C1 segment of cervical spinal cord (tissue), 14 donors: Measurements from ENCODE around the gene MYO5A.
"Not testable (repeated sequence)": the region's sequence is repeated elsewhere in the genome, so short reads cannot be mapped to it uniquely, and the experiment has no call there.

Experiments used
- DNase-seq, 14 donors: peaks; one replicate each; lab custom pipeline; 2025; lab: John Stamatoyannopoulos, UW

The MYO5A gene

DNA sequence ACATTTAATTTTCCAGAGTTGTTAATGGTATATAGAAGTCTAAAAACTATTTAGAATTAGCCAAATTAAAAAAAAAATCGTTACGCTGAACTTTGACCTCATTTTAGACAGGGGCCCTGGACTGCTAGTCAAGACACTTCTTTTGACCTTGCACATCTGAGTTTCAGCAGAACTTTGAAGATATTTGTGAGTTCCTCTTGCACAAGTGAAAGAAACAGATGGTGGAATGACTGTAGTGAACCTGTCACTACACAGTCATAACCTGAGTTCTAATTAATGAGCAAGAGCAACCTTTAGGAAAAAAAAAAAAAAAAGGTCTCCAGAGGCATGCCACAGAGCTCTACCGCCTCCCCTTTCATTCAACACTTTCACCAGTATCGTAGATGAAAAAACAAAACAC, 238.4 kb downstream of the MYO5A start:
- no peak for DNase-seq

DNA sequence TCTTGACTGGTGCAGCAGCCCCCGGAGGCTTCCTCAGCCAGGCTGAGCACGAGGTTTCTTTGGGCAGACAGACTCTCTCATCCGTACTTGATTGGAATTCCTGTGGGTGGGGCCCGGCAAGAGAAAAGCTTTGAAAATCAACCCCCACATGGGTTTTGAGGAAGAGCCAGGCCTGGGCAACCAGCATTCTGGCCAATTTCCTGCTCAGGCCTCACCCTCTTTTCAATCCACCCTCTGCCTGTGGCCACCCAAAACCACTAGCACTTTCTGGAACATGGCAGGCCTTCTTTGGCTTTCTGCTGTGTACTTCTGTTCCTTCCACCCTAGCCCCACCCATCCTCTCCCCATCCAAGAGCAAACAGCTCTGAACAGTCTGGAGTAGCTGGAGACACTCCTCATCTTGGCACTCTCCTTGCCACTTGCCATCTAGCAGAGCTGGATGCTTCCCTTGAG, 239.0 kb downstream of the MYO5A start:
- DNase-seq, result peak in 9 of 14 donors; percentile 9 to 85 (median 58)

DNA sequence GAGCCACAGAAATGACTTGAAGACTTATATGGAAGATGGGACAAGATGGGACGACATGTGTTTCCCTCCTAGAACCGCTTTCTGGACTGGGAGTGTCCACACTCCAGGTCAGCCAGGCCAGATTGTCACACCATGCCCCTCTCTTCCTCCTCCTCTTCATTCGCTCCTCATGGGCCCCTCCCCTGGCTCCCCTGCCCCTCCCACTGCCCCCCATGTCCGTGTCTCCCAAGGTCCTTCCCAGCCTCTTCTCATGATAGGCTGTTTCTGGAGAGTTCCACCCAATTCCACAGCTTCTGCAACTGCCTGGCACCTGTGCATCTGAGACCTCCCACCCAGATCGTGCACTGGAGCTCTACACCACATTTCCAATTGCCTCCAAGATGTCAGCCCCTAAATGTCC, 239.7 kb downstream of the MYO5A start:
- DNase-seq, result no peak

DNA sequence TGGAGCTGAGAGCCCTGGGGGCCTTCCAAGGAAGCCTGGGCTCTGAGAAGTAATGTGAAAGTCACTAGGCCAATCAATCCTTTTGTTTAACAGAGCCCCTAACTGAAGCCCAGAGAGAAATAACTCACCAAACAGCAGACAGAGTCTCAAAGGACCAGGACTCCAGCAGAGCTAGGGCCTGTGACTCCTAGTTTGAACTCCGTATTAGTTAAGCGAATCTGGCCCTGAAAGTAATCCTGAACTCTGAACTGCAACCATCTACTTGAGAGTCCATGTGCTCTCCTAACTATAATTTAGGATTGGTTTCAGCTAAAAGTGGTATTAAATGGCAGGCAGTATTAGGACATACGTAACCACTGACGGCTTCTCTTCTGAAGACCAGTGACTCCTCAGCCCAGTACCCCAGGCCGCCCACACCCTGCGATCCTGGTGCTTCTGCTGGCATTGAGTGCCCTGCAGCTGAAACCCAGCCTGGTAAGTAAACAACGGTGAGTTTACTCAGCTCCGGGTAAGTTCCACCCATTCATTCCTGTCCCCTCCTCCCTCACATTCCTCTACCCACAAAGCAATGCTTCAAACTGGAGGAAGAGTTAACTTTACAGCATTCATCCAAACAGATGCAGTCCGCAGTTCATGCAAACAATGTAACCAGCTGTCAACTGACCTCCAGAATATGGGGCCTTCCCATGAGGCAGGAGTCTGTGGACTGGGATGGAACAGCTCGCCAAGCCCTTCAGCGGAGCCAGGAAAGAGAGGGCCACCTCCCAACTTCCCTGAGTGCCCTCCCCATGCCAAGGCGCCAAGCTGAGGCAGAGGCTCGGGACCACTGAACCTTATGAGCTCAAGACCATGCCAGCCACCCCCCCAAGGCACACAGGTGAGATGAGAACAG, 240.4 kb downstream of the MYO5A start:
- no peak for DNase-seq

DNA sequence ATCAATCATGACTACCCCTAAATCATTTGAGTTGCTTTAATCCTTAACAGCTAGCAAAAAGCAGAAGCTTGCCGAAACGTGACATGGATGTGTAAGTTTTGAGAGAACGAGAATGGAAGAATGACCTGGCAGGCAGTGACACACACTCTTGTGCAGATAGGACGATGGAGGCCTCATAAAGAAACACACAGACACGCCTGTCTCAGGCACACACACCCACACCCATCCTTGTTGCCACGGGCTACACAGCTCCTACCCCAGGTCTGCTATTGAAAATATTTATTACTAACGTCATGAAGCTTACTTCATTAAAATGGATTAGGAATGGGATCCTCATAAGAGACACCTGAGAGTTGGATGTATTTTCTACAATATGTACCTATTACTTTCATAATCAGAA, 241.6 kb downstream of the MYO5A start:
- DNase-seq, result no peak

DNA sequence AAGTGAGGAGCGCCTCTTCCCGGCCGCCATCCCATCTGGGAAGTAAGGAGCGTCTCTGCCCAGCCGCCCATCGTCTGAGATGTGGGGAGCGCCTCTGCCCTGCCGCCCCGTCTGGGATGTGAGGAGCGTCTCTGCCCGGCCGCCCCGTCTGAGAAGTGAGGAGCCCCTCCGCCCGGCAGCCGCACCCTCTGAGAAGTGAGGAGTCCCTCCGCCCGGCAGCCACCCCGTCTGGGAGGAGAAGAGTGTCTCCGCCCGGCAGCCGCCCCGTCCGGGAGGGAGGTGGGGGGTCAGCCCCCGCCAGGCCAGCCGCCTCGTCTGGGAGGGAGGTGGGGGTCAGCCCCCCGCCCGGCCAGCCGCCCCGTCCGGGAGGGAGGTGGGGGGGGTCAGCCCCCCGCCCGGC, 242.7 kb downstream of the MYO5A start:
- DNase-seq, result not testable (repeated sequence)

DNA sequence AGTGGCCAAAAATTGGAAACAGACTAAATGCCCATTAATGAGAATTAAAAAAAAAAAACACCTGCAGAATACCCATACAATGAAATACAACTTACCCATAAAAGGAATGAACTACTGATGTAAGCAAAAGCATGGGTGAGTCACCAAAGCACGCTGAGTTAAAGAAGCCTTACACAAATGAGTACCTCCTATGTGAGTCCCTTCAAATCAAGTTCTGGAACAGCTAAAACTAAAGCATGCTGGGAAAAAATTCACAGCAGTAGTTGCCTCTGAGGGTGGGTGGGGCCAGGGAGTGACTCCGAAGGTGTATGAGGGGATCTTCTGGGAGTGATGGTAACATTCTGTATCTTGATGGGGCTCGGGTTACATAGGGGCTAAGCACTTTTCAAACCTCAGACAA, 244.5 kb downstream of the MYO5A start:
- no peak for DNase-seq

DNA sequence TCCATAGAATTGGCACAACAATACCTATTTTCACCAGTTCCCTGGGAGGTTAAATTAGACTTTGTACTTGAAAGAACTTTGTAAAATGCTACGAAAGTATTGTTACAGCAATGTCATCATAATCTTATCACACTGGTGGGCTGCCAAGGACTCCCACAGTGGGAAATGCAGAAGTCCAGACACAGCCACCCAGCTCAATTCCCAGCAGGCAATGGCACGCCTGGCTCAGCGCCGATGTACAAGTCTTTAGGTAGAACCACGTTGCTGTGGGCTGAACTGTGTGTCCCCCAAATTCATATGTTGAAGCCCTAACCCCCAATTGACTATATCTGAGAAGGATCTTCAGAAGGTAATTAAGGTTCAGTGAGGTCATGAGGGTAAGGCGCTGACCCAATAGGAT, 245.4 kb downstream of the MYO5A start:
- DNase-seq, result no peak

DNA sequence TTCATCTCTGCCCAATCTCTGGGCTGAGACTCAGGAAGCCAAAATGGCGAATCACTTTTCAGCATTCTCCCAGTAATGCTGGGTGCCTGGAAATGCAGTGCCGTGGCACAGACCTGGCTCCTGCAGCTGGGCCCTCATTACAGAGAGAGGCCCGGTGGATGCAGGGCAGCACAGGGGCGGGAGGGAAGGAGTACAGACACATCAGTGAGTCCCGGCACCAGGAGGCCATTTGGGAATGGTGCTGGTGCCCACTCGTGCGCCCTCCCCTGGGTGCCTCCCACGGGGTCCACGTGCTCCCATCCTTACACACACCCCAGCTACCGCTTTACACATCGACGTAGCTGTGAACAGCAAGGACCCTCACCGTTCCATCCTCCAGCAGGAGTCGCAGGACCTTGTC, 246.3 kb downstream of the MYO5A start:
- no peak for DNase-seq

DNA sequence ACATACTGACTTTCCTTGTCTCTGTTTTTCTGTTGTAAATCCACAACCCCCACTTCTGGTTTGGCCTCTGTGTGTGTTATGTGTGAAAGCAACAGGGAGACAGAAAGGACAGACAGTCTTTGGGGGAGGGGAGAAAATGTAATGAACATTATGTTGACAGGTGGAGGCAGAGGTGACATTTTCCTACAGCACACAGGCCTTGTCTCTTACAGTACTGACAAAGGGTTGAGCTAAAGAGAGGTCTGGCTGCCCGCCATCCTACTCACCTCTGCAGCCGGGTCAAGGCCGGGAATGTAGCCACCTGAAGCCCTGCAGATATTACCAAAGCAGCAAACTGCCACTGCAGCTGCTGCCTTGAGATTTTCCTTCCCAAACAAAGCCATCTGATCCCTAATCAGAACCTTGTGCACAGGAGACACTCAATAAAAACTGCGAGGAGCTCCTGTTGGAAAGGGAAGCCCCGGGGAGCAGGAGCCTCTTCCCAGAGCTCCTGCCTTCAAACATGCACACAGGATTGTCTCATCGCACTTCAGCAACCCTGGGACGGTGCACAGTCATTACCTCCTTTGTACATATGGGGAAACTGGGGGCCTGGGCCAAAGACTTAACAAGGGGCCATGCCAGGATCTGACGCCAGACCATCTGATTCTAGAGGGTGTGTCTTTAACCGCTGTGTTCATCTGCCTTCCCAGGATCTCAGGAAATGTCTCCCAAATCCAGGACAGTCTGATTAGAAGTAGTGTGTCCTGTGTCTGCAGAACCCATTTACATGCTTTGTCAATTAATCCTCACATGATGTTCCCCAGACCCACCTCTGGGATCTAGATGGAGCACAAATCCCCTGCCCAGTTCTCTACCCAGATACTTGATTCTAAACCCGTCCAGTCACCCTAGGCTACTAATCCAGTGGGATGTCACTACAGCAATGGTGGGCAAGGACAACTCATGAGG, 247.3 kb downstream of the MYO5A start:
- DNase-seq, result peak in 1 of 14 donors; percentile 59

DNA sequence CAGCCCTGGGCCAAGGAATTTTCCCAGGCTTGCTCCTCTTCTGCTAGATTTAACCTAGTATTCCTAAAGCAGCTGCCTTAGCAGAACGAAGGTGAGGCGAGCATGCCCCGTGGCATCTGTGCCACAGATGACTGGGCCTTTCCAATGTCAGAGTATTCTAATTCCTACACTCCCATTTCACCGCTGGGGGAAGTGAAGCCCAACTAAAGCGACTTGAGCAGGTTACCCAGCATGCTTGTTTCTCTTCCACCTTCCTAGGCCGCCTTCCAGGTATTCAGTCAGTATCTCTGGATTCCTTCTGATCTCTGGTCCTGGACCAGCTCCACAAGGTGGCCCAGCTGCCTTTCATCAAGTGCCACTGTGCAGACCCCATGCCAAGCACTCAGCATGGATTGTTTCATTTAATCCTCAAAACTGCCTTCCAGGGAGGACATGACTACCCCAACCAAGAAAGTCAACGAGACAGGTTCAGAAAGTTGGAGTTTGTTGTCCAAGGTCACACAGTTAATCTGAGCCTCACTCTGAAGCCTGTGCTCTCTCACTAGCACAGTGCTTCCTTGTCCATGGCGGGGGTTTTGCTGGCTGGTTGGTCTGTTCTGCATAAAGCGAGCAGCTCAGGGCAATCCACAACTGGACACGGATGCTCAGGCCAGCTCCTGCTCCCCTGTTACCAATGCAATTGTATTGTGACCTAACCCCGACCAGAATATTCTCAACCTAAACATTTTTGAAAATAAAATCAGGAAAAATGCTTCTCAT, 248.2 kb downstream of the MYO5A start:
- peak in 1 of 14 donors; percentile 41 for DNase-seq

DNA sequence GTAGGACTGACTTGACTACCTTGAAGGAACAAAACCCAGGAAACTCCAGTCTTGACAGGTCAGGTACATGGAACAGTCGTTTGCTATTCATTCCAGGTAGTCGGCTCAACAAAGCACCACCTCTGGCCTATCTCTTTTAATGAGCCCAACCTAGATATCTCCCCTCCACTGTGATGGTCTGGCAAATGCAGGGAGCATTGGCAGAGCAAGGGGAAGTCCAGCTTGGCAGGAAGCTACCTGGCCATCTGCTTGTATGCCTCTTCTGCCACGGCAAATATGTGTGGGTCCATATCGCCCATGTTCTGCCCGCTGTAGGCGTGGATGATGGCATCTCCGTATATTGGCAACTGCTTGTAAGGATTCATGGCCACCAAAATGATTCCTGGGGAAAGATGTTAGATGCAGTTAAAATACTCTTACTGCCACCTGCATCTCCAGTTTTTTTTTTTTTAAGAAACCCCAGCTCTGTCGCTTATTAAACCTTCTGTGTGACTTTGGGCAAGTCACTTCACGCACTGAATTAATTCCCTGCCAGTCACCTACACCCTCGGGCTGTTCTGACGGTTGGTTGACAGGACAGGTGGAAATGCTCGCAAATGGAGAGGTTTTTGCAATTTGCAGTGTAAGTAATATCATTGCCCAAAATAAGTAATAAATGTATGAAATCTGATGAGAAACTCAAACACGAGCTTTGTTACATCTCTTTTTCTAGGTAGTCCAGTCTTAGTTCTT, 249.9 kb downstream of the MYO5A start:
- peak in 1 of 14 donors; percentile 90 for DNase-seq

DNA sequence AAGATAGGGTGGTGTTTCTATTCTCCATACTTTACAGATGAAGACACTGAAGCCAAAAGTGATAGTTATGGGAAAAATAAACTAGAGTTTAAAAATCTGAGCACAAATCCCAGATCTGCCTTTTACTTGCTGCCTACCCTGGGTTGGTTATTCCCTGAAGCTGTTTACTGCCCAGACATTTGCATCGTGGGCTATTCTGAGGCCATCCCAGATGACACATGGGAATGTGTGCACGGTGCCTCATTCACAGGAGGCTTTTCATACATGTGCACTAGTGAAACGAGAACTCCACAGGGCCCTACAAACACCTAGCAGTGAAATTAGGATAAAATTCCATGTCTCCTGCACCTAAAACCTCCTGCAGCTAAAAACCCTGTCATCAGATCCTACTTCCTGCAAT, 250.5 kb downstream of the MYO5A start:
- no peak for DNase-seq

DNA sequence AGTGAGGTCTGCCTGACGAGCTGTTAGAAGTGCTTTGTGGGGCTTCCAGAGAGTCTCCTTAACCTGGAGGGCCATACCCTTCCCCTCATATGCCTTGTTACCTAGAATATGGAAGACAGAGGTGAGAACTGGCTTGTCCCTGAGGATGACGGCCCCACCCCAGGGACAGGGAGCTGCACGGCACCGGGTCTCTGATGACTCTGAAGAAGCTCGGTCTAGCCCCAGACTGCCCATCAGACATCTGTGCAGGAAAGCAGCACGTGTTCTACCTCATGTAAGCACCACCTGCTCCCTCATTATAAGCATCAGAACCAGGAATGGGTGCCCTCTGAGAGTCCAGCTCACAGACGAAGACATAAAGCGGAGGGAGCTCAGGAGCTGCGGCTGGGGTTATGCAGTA, 251.1 kb downstream of the MYO5A start:
- no peak for DNase-seq

DNA sequence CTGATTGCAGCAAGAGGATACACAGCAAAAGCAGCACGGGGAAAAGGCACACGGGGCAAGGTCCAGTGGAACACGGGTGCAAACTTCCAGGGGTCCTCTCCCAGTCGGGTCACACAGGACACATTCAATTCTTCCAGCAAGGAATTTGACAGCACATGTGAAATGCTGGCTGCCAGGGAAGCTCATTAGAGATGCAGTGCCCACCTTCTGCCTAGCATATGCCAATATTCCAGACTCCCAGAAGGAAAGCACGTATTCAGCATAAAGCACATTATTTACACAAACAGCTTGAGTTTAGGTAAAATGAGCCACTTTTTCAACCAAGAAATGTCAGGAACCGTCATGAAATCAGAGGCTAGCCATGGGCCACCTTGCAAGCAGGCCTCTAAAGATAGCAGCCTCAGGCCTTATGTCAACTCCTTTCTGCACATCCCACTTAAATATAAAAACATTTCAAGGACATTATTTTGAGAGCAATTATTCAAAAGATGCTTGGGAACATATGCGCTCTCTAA, 252.4 kb downstream of the MYO5A start:
- peak in 1 of 14 donors; percentile 23 for DNase-seq

DNA sequence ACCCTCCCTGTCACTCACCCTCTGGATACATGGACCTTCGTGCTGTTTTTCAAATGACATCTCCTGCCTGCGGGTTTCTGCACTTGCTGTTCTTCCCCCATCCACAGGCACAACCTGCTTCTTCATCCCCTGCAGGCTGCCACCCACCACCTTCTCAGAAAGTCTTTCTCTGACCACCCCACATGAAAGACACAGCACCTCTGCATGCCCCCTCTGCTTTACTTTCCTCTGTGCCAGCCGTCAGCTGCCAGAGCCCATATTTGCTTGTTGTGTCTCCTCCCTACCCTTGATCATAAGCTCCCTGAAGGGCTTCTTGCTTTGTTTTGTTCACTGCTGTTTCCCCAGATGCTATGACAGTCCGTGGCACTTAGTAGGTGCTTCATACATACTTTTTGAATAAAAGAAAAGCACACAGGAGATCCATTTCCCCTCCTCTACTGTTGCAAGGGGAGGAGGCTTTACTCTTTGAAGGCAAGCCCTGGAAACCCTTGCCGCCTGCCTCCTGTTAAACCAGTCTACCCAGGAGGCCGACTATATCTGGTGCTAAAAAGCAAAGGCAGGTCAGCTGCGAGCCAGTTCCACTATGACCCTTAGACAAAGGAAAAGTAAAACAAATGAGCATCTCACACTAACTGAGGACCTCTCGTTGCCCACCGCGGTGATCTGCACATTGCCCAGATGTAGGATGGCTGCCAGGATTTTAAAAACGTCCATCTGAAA, 265.0 kb downstream of the MYO5A start:
- DNase-seq, result peak in 1 of 14 donors; percentile 8

DNA sequence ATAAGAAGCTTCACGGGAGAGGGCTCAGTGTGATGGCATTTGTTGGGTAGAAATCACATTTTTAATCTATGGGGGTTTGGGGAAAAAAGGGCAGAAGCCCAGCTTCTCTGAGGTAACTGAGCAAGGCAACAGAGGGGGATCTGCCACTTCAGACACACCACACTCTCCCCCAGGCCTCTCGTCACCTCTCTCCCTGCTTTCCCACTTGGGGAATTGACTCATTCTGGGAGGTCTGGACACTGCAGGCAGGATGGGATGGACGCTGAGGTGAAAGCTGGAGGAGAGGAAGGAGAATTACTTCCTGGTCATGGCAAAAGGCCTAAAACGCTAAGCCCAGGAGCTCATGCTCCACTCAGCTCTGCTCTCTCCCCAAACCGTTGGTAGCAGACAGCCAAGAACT, 266.3 kb downstream of the MYO5A start:
- no peak for DNase-seq

DNA sequence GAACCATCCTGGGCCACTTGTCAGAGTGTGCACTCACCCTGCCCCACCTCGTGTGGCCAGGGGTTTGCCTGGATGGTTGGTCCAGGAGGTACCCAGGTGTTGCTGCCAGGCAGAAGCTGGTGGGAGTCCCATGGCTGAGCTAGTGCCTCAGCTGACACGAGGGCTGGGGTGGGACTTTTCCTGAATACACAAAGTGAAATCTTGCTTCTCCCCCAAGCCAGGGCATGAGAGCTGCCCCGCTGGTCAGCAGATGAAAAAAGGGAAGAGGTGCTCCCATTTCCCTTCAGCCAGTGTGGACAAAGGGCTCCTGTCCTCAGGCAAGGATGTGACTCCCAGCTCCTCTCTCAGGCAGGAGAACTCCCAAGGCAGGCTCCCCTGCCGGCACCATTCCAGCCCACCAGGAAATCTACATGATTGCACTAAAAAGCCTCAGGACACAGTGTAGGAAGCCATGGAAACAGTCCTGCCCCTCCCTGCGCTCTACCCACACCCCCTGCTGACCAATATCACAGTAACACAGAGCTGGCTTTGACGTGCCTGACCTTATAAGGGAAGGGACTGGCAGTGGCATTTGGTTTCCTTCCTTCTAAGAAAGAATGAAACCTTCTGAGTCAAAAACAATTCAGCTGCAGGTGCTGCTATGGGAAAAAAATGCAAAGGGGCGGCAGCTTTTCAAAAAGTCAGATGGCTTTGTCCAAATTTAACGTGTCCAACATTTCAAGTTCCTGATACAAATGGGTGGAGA, 267.0 kb downstream of the MYO5A start:
- DNase-seq, result peak in 10 of 14 donors; percentile 30 to 97 (median 54)

DNA sequence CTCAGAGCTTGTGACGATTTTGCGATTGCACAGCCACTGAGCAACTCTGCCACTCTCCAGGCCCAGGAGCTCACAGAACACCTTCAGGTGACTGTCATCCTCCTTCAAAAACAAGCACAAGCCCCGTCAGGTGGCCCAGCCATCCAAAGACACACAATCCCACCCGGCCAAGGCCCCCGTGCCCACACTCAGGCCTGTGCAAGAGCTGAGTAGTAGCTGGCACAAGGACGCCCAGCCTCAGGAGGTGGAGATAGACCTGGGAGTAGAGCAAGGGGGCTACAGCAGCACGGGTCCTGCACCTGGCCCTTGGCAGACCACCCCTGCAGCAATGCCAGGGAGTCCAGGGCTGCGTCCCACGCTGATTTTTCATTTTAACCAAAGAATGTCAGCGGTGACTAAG, 267.7 kb downstream of the MYO5A start:
- DNase-seq, result peak in 1 of 14 donors; percentile 8
